NT2/D1 (cell line): Measurements from ENCODE around the gene RIMBP2.

Source experiments
- YY1 ChIP-seq: IDR thresholded peaks from 2 replicates; pipeline ENCODE4 v1.6.1; 2011; ENCODE audit not compliant: insufficient read length, insufficient read depth
- ZNF274 ChIP-seq: IDR thresholded peaks from 2 replicates; pipeline ENCODE4 v1.6.1; 2011; ENCODE audit warnings: mild to moderate bottlenecking, low read depth, low read length

DNA sequence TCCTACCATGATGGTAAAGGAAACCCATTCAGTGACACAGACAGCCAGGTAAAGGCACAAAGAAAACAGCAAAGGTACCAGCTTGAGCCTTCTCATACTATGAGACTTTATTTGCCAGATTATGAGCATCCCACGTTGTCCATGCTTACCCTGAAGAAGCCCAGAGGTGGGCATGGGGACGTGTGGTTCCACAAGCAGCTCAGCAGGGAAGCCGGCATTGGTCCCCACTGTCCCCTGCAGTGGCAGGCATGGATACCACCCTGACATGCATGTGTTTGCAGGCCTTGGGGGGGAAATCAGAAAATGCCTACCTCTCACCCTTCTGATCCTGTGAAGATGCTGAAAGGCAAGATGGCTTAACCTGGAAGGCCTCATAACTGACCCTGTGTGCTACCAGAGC, 195.3 kb downstream of the RIMBP2 start:
- TF ChIP-seq ZNF274 (no peak), YY1 (no peak)
